HepG2 (cell line): ENCODE results near the gene L3MBTL4.

ENCODE experiments used
- AFF4 ChIP-seq: sonication (generic); formaldehyde crosslinking; IDR thresholded peaks from 2 replicates; pipeline ENCODE4 v1.4.0; 2020; ENCODE audit warnings: missing genetic modification reagents
- CTCF ChIP-seq: sonication (generic); formaldehyde crosslinking; IDR thresholded peaks from 2 replicates; pipeline ENCODE4 v1.5.0; 2020; ENCODE audit warnings: mild to moderate bottlenecking, missing genetic modification reagents, moderate library complexity
- HNRNPLL ChIP-seq: fragments of 200-400 bp; formaldehyde crosslinking; IDR thresholded peaks from 2 replicates; pipeline ENCODE4 v1.6.1; 2017; ENCODE audit warnings: mild to moderate bottlenecking, low read depth, low read length; ENCODE audit not compliant: poor library complexity, severe bottlenecking
- JUNB ChIP-seq: sonication (generic); formaldehyde crosslinking; IDR thresholded peaks from 2 replicates; pipeline ENCODE4 v1.8.0; 2022; ENCODE audit warnings: missing genetic modification reagents, mild to moderate bottlenecking, borderline replicate concordance
- KDM5A ChIP-seq: fragments of 200-600 bp; sonication (generic); IDR thresholded peaks from 2 replicates; pipeline ENCODE4 v1.7.0; 2018; ENCODE audit warnings: antibody characterized with exemption, mild to moderate bottlenecking, low read length, borderline replicate concordance
- NCOA1 ChIP-seq: sonication (generic); formaldehyde crosslinking; IDR thresholded peaks from 2 replicates; pipeline ENCODE4 v1.9.0; 2021; ENCODE audit warnings: missing genetic modification reagents
- PBX3 ChIP-seq: sonication (generic); formaldehyde crosslinking; IDR thresholded peaks from 2 replicates; pipeline ENCODE4 v1.8.1; 2023; ENCODE audit warnings: missing genetic modification reagents, inconsistent platforms, borderline replicate concordance
- SMC3 ChIP-seq: IDR thresholded peaks from 2 replicates; pipeline ENCODE4 v1.6.1; 2011; ENCODE audit warnings: low read length, improper control_type of control experiment
- SP4 ChIP-seq: sonication (generic); formaldehyde crosslinking; IDR thresholded peaks from 2 replicates; pipeline ENCODE4 v1.8.1; 2023; ENCODE audit warnings: mild to moderate bottlenecking, missing genetic modification reagents

GRCh38 chr18:6109743-6110142 lies 305.0 kb downstream of the L3MBTL4 start:
- no peak for TF ChIP-seq SMC3
- TF ChIP-seq KDM5A = no peak
- no peak for TF ChIP-seq SP4 (CRISPR knock-in tag)
- TF ChIP-seq NCOA1 (CRISPR knock-in tag) = no peak
- no peak for TF ChIP-seq AFF4 (CRISPR knock-in tag)
- TF ChIP-seq PBX3 (CRISPR knock-in tag) = no peak
- no peak for TF ChIP-seq HNRNPLL
- no peak for TF ChIP-seq JUNB (CRISPR knock-in tag)
- no peak for TF ChIP-seq CTCF (CRISPR knock-in tag)
